Parathyroid adenoma (tissue), 2 donors: ENCODE data around the gene SLC25A22.

Experiments
- H2AFZ ChIP-seq: fragments of 300-600 bp; sonication (generic); one replicate; pipeline ENCODE4 v1.7.0; 2017; ENCODE audit warnings: antibody characterized with exemption, mild to moderate bottlenecking
- H3K27ac ChIP-seq: fragments of 300-600 bp; sonication (generic); one replicate; pipeline ENCODE4 v1.7.0; 2017
- H3K27me3 ChIP-seq: fragments of 300-600 bp; sonication (generic); one replicate; pipeline ENCODE4 v1.7.0; 2017; ENCODE audit warnings: low read length; ENCODE audit not compliant: control insufficient read depth, insufficient read depth
- H3K36me3 ChIP-seq: fragments of 300-600 bp; sonication (generic); one replicate; pipeline ENCODE4 v1.7.0; 2017; ENCODE audit warnings: low read length; ENCODE audit not compliant: control insufficient read depth, insufficient read depth
- H3K4me1 ChIP-seq: fragments of 300-600 bp; sonication (generic); one replicate; pipeline ENCODE4 v1.7.0; 2017; ENCODE audit warnings: control low read depth
- H3K4me2 ChIP-seq: fragments of 300-600 bp; sonication (generic); one replicate; pipeline ENCODE4 v1.7.0; 2017; ENCODE audit warnings: low read length
- H3K4me3 ChIP-seq: fragments of 300-600 bp; sonication (generic); one replicate; pipeline ENCODE4 v1.7.0; 2017; ENCODE audit warnings: low read depth, low read length
- H3K79me2 ChIP-seq: fragments of 300-600 bp; sonication (generic); one replicate; pipeline ENCODE4 v1.7.0; 2017; ENCODE audit warnings: control low read depth
- H3K9ac ChIP-seq: fragments of 300-600 bp; sonication (generic); one replicate; pipeline ENCODE4 v1.7.0; 2017; ENCODE audit warnings: mild to moderate bottlenecking
- H3K9me3 ChIP-seq: fragments of 300-600 bp; sonication (generic); one replicate; pipeline ENCODE4 v1.7.0; 2017; ENCODE audit warnings: low read length; ENCODE audit not compliant: control insufficient read depth
- TF ChIP-seq, protein P1 (sequence below): fragments of 300-600 bp; sonication (generic); IDR thresholded peaks from one replicate; pipeline ENCODE4 v1.7.0; 2017; ENCODE audit warnings: antibody characterized with exemption, mild to moderate bottlenecking
- donor health status: primary hyperparathyroidism.

Gene SLC25A22

DNA sequence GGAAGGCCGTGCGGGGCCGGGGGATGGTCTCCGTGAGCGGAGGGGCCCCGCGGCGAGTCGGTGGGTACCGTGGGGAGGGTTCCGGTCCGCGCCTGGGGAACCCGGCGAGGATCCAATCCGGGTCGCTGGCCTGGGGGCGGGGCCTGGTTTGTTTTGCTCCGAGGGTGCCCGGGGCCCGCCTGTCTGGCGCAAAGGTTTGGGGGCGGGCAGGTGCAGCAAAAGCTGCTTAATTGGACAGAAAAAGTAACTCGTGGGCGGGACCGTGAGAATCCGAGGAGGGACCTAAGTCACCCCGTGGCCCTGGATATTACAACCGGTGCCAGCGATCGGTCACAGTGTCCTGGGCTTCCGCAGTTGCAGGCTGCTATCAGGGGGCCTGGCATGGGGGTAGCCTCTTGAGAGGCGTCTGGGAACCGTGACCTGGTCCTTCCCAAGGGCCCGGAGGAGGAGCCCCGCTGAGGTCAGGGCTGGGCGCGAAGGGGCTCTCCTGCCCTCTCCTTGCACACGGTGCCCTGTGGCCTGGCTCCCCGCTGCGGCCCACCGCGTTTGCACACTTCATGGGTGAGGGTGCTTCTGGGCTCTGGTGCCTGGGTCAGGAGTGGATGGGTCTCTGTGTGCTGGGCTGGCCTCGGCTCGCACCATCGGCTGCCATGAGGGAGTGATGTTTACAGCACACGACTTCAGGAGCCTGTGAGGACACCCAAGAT, 22.0 kb upstream of the SLC25A22 start:
- TF ChIP-seq, protein P1, sequence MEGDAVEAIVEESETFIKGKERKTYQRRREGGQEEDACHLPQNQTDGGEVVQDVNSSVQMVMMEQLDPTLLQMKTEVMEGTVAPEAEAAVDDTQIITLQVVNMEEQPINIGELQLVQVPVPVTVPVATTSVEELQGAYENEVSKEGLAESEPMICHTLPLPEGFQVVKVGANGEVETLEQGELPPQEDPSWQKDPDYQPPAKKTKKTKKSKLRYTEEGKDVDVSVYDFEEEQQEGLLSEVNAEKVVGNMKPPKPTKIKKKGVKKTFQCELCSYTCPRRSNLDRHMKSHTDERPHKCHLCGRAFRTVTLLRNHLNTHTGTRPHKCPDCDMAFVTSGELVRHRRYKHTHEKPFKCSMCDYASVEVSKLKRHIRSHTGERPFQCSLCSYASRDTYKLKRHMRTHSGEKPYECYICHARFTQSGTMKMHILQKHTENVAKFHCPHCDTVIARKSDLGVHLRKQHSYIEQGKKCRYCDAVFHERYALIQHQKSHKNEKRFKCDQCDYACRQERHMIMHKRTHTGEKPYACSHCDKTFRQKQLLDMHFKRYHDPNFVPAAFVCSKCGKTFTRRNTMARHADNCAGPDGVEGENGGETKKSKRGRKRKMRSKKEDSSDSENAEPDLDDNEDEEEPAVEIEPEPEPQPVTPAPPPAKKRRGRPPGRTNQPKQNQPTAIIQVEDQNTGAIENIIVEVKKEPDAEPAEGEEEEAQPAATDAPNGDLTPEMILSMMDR, result no peak
- Histone ChIP-seq H3K4me2 (peak overlapping the region; percentile 81), H3K36me3 (no peaks in the 10 kb centered on the region), H3K4me3 (peak overlapping the region; percentile 79), H3K27ac (peak overlapping the region; percentile 75), H3K9me3 (no peaks in the 10 kb centered on the region), H3K9ac (no peak overlapping the region), H3K27me3 (no peaks in the 10 kb centered on the region), H3K79me2 (peaks cover 2% of the 10 kb centered on the region), H2AFZ (peak overlapping the region; percentile 51), H3K4me1 (peaks cover 5% of the 10 kb centered on the region)

DNA sequence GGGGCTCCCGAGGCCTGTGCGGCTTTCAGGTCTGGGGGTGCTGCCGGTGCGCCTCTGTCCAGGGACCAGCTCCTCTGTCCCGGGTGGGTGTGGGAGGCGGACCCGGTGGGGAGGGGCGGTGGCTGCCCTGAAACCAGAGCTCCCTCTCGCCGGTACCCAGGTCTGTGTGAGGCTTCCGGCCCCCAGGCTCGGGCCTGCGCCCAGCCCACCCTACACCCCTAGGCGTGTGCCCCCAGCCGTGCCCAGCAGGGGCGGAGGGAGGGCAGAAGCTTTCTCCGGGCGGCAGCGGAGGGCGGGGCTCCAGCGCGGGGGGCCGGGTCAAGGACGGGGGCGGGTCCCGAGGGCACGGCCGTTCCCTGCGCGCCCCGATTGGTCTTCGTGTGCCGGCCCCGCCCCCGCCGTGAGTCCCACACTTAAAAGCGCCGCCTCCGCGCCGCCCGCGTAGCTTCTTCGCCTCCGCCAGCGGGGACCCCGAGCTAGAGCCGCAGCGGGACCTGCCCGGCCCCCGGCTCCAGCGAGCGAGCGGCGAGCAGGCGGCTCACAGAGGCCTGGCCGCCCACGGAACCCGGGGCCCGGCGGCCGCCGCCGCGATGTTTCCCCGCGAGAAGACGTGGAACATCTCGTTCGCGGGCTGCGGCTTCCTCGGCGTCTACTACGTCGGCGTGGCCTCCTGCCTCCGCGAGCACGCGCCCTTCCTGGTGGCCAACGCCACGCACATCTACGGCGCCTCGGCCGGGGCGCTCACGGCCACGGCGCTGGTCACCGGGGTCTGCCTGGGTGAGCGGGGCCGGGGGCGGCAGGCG, 21.2 kb upstream of the SLC25A22 start:
- peak overlapping the region; percentile 79 for H3K4me3 ChIP-seq
- H3K27ac ChIP-seq, result peak overlapping the region; percentile 75
- TF ChIP-seq, protein P1, result no peak
- peak overlapping the region; percentile 81 for H3K4me2 ChIP-seq
- peaks cover 2% of the 10 kb centered on the region for H3K79me2 ChIP-seq
- H3K9me3 ChIP-seq, result no peaks in the 10 kb centered on the region
- H3K4me1 ChIP-seq, result peaks cover 5% of the 10 kb centered on the region
- no peaks in the 10 kb centered on the region for H3K27me3 ChIP-seq
- no peaks in the 10 kb centered on the region for H3K36me3 ChIP-seq
- H3K9ac ChIP-seq, result no peak overlapping the region
- peak overlapping the region; percentile 86 for H2AFZ ChIP-seq

DNA sequence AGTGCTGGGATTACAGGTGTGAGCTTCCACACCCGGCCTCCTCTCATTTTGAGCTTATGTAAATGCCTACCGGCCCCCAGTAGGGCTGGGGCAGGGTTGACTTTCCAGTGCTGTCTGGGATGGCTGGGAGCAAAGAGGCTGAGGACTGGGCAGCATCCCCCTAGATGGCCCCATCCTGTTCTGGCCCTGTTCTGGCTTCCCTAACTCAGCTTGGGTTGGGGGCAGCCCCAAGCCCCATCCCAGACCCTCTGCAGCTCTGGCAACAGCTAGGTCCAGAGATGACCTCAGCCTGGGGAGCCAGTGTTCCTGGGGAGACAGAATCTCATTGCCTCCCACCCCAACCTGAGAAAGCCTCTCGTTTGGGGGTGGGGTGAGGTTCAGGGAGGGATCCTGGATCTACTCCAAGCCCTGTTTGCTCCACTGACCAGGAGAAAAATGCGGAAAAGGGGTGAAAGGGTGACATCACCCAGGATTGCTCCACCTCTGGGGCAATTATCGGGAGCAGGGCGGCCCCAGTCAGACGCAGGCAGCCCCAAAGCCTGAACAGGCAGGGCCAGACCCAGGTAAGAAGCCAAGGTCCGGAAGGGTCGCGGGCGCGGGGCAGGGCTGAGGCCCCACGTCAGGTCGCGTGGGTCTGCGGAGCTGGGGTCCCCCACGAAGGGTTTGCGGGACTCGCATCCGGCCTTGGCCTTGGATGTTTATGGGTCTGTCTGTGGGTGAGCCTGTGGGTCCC, 20.5 kb upstream of the SLC25A22 start, which contains the start of gene PNPLA2:
Gene PNPLA2 (plus strand): TSS at position 519 of the 733 bp plus-strand sequence. CDS start 805 bp downstream, outside the sequence.
- Histone ChIP-seq H3K9me3 (no peaks in the 10 kb centered on the region), H3K4me3 (peak within 1 kb of the TSS; percentile 79), H3K79me2 (peaks cover 2% of the 10 kb centered on the region), H3K9ac (no peak within 1 kb of the TSS), H3K27ac (peak within 1 kb of the TSS; percentile 75), H3K4me1 (peaks cover 5% of the 10 kb centered on the region), H3K4me2 (peak within 1 kb of the TSS; percentile 81), H2AFZ (peak within 1 kb of the TSS; percentile 86), H3K36me3 (no peaks in the 10 kb centered on the region), H3K27me3 (no peaks in the 10 kb centered on the region)
- TF ChIP-seq, protein P1, result no peak

DNA sequence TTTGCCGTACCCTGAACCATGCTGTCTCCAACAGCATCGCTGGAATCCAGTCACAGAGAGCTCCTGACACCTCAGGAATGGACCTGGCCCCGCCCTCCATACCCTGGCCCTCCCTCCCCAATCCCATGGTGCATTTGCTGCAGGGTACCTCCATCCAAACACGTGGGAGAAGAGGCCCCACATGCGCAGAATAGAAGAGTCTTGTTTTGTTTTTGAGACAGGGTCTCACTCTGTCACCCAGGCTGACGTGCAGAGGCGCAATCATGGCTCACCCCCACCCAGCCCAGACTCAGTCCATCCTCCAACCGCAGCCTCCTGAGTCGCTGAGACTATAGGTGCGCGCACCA, 18.3 kb upstream of the SLC25A22 start:
- Histone ChIP-seq H3K27ac (no peak overlapping the region), H3K4me1 (peaks cover 5% of the 10 kb centered on the region), H3K79me2 (peaks cover 2% of the 10 kb centered on the region), H3K27me3 (no peaks in the 10 kb centered on the region), H3K36me3 (no peaks in the 10 kb centered on the region), H3K4me2 (no peak overlapping the region), H3K4me3 (no peak overlapping the region), H3K9me3 (no peaks in the 10 kb centered on the region), H2AFZ (no peak overlapping the region), H3K9ac (no peak overlapping the region)
- TF ChIP-seq, protein P1, result no peak
